ENCODE data around the gene TRAPPC10. TPM values are rescaled to one million over a fixed set of nuclear protein-coding genes. Genes with fewer than 3 reads are reported as not detected.
"Not testable (repeated sequence)": the region's sequence is repeated elsewhere in the genome, so short reads cannot be mapped to it uniquely, and the experiment has no call there.

The TRAPPC10 gene
- total RNA-seq, 2 donors from 2014 or later = 17.0 to 24.9 TPM

DNA sequence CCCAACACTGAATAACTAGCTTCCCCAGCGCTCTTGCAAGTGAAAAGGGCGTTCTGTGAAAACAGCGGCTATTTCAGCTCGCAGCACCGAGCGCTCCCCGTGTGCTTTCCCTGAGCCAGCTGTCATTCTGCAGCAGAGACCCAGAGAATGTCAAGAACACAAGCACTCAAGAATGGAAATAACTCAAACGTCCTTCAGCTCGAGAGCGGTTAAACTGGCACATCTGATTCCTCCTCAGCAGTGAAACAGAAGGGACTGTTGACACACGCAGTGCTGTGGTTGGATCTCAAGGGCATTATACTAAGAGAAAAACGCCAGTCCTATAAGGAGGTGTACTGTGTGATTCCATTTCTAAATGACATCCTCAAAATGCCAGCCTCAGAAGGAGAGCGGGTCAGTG, 86.9 kb downstream of the TRAPPC10 start:
- ATAC-seq = peak in 1 of 2 donors; percentile 61
- intact Hi-C loops (cut with DNase I); DNase-seq: not testable (repeated sequence)

DNA sequence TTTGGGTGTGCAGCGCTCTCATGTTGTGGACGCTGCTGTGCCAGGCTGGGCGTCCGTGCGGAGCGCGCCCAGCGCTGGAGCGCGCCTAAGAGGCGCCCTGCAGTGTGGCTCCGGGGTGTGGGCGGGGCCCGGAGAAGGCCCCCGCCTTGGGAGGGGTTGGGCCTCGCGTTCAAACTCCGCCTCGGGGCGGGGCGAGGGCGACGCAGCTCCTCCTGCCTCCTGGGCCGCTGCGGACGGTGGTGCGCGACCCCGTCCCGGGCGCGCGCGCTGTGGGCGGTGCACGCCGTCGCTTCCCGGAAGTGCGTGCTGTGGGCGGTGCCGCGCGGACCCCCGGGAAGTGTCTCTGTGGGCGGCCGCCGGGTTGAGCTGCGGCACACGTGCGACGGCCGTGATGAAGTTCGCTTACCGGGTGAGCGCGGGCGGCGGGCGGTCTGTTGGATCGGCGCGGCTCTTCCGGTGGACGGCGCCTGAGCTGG, 95.0 kb downstream of the TRAPPC10 start, which contains the start of gene PWP2:
Gene PWP2 (plus strand): TSS at position 374 of the 476 bp plus-strand sequence. CDS start 18 bp downstream, at position 392.
- intact Hi-C loops (cut with DNase I) = not testable (repeated sequence)
- DNase-seq (peak; percentile 41), ATAC-seq (peak; percentile 98 to 99)

DNA sequence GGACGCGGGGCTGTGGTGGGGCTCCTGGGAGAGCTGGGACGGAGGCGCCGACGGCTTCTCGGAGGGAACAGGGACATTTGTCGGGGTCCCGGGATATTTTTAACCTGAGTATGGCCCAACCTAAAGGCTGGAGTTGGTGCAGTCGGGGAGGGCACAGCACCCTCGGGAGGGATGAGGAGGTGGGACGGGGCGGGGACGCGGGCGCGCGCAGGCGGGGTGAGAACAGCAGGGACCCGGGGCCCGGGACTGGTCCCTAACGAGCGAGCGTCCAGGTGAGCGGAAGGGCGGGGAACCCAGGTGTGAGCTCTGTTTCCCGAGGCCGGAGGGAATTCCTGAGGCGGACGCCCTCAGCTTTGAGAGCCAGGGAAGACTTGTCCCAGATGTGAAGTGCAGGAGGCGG, 95.5 kb downstream of the TRAPPC10 start:
- intact Hi-C loops (cut with DNase I); DNase-seq: not testable (repeated sequence)
- peak; percentile 53 to 75 for ATAC-seq

DNA sequence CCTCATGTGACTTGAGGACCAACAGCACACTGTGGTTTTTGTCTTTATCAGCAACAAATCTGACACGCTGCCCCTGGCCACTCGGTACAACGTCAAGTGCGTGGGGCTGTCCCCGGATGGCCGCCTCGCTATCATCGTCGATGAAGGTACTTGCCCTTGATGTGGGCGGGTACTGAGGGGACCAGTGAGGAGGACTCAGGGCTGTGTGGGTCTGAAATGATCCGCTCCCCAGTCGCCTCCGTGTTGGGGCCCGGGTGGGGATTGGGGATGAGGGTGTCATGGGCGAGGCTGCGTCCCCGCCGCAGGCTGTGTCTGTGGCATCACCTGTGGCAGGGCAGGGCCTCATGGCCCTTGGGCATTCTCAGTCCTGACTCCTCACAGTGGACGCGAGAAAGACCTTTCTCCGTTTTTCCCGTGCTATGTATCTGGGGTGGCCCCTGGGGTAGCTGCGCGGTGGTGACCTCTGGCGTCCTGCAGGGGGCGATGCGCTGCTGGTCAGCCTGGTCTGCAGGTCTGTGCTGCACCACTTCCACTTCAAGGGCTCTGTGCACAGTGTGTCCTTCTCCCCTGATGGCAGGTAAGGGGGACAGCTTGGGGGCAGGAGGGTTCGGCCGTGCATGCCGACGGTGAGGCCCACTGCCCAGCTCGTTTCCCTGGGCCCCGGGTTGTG, 101.7 kb downstream of the TRAPPC10 start:
- DNase-seq; ATAC-seq; intact Hi-C loops (cut with DNase I): not testable (repeated sequence)

DNA sequence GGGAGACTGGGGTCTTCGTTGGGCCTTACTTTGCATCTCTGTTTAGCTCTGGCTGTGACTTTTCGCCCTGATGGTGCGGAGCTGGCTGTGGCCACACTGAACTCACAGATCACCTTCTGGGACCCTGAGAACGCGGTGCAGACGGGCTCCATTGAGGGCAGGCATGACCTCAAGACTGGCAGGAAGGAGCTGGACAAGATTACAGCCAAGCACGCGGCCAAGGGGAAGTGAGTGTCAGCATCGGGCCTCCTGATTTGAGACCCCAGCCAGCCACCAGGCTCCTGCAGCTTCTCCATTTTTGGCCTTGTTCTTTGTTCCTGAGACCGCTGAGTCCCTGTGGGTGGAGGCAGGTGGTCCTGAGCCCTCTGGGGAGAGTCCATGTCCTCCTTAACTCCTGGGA, 110.0 kb downstream of the TRAPPC10 start:
- DNase-seq; intact Hi-C loops (cut with DNase I): not testable (repeated sequence)
- ATAC-seq = peak in 1 of 2 donors; percentile 45

DNA sequence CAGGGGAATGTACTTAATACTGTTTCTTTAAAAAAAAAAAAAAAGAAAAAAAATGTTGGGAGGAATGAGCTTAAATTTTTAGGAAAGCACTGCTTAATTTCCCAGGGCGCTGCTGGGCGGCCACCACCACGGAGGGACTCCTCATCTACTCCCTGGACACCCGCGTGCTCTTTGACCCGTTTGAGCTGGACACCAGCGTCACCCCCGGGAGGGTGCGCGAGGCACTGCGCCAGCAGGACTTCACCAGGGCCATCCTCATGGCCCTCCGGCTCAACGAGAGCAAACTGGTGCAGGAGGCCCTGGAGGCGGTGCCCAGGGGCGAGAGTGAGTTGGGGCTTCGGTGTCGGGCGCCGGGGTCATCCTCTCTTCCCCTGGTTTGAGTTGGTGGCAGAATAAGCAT, 115.7 kb downstream of the TRAPPC10 start:
- intact Hi-C loops (cut with DNase I); DNase-seq: not testable (repeated sequence)
- peak in 1 of 2 donors; percentile 34 for ATAC-seq

DNA sequence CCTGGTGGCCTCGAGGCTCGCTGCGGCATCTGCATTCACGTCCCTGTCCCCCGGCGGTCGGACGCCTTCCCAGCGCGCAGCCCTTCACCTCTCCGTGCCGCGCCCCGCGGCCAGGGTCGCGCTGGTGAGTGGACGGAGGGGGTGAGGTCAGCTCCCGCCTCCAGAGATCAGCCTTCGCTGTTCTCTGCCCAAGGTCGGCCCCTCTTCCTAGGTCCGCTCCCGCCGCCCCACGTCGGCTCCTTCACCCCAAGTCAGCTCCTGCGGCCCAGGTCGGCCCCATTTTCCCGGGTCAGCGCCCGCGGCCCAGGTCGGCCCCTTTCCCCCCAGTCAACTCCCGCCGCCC, 121.6 kb downstream of the TRAPPC10 start:
- intact Hi-C loops (cut with DNase I); DNase-seq: not testable (repeated sequence)
- ATAC-seq = peak; percentile 16 to 20

DNA sequence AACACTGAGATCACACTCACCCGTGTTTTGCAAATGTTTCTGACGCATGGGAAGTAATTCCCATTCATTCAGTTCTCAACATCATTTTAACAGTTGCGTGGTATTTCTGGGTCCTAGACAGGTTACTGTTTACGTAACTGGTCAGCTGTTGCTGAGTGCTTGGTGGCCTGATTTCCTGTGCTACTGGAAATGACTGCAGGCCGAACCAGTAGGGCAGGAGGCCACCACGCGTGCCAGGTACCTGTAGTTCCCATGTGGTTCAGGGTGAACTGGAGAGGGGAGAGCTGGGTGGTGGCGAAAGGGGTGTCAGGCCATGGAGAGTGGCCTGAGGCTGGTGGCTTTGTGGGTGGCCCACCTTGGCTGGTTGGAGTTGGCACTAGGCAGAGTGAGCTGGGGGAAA, 122.6 kb downstream of the TRAPPC10 start:
- intact Hi-C loops (cut with DNase I); ATAC-seq; DNase-seq: not testable (repeated sequence)

DNA sequence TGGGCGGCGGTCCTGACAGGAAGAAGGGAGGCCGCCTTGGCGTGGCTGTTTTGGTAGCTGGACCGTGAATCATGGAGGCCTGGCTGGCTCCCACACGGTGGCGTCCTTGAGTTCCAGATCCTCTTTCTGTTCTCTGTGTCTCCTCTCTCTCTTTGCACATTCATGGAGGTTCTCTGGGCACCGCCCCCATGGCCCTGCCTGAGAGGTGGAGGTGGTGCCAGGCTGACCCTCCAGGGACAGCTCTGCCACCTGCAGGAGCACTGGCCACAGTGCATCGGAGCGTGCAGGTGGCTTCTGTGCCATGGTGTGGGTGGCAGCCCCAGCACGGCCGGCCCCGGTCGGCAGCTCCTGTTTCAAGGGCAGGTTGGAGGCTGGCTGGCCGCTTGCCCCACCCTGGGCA, 125.9 kb downstream of the TRAPPC10 start:
- intact Hi-C loops (cut with DNase I); DNase-seq: not testable (repeated sequence)
- ATAC-seq = peak in 1 of 2 donors; percentile 10

DNA sequence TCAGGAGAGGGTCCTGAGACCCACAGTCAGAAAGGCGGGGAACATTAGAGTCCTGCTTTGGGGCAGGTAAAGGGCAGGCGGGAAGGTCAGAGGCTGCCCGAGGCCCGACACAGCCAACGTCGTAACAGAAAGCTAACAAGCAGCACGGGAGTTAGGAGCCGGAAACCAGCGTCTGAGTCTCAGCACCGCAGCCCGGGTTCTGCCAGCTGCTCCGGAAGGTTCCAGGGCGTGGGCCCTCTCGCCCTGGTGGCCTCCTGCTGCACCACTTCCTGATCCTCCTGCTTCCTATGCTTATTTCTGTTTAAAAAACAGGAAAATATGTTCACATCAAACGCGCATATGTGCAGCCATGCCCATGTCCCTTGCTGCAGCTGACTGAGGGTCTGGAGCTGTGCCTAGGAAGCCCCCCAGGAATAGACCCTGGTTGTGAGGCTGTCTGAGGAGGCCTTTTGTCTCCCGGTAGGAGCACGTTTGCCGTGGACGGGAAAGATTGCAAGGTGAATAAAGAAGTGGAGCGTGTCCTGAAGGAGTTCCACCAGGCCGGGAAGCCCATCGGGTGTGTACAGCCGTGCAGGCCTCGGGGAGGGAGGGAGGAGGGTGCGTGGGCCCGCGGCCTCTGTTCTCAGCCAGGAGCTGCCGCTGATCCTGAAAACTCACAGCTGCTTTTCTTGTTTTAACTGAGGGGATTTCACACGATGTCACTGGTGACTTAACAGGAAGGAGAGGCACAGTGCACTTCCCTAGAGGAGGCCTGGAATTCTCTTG, 127.9 kb downstream of the TRAPPC10 start:
- peak; percentile 42 to 48 for ATAC-seq
- DNase-seq; intact Hi-C loops (cut with DNase I): not testable (repeated sequence)

DNA sequence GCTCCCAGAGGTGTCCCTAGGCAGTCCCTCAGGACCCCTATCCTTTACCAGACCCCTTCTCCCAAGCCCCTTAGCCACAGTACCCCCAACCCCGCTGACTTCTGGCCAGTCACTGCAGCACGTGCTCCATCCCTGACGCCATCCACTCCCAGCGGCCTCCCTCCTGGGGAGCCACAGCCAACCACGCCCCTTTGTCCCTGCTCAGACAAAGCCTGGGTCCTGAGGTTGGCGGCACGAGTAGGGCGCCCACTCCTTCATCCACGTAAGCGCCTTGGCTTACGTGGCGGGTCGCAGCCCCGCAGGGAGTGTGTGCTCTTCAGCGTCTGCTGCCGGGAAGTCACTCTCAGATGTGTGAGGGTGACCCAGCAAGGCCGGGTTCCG, 128.4 kb downstream of the TRAPPC10 start:
- DNase-seq; intact Hi-C loops (cut with DNase I): not testable (repeated sequence)
- peak; percentile 31 to 41 for ATAC-seq

DNA sequence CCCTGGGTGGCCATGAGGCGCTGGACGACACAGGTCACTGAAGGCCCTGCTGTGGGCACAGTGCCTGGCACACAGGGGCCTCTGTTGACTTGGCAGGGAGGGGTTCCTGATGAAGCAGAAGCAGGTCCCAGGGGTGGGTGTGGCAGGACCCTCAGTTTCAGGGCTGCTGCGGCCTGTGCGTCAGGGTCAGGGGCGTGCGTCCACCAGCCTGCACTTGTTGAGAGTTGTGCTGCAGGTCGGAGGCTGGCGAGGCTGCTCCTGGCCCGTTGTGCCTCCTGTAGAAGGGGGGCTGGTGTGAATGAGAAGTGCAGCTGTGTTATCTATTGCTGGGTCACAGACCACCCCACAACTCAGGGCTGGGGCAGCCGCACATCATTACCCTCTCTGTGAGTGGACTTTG, 130.4 kb downstream of the TRAPPC10 start:
- ATAC-seq; intact Hi-C loops (cut with DNase I); DNase-seq: not testable (repeated sequence)

DNA sequence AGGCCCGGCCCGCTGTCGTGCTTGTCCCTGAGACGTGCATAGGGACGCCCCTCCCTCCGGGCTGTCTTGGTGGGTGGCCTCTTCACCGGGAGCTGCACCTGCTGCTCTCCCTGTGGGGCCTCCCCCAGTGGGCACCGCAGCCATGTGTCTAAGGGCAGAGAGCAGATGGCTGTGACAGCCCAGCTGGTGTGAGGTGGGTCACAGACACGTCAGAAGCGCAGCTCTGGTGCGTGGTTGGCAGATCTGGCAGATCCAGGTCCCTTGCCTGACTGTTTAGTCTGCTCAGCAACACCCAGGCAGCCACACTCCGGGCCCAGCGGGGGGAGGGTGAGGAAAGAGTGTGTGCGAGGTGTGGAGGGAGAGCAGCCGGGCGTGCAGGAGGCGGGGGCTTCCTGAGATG, 131.3 kb downstream of the TRAPPC10 start:
- intact Hi-C loops (cut with DNase I); DNase-seq; ATAC-seq: not testable (repeated sequence)

DNA sequence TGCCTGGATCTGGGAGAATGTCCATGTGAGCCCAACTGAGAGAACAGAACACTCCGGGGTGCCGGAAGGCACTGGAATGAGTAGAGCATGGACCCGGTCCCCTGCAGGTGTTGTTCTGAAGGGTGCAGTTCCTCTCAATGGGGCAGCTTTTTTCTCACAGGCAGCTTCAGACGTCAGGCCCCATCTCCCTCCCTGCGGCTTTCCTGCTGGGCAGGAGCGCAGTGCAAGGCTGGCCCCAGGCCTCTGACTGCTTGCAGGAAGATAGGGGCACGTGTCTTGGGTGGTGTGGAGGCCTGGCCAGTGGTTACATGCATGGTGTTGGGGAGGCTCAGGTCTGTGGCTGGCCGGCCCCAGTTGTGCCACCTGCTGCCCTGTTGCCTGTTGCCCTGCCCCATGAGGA, 131.9 kb downstream of the TRAPPC10 start:
- ATAC-seq; DNase-seq; intact Hi-C loops (cut with DNase I): not testable (repeated sequence)

DNA sequence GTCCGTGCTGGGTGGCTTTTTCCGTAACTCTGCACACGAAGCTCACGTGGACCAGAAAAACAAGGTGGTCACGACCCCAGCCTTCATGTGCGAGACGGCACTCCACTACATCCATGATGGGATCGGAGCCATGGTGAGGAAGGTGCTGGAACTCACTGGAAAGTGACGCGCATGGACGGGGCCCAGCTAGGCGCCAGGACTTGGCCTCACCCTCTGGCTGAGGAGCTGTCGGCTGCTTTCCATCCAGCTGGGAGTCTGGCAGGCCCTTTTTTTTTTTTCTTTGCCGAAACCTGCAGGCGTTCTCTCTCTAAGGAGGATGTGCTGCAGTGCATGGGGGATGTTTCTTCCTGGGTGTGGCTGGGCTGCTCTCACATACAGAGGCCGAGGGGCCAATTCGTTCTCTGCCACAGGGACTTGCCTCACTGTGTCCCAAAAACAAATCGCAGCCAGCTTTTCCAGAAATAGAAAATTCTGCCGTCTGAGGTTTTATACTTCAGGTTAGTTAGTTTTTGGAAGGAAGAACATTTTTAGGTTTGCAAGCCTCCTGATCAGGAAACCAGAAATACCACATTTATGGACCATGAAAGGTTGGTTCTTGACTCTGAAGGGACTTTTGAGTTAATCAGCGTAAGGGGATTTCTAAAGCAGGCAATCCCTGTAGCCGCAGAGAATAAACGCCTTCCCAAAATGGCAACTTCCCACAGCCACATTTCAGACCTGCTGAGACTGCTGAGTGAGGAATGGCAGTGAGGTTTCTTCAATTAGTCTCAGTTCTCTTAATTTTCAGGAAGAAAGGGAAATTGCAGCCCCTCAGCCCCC, 132.9 kb downstream of the TRAPPC10 start:
- ATAC-seq = peak in 1 of 2 donors; percentile 29
- DNase-seq; intact Hi-C loops (cut with DNase I): not testable (repeated sequence)

DNA sequence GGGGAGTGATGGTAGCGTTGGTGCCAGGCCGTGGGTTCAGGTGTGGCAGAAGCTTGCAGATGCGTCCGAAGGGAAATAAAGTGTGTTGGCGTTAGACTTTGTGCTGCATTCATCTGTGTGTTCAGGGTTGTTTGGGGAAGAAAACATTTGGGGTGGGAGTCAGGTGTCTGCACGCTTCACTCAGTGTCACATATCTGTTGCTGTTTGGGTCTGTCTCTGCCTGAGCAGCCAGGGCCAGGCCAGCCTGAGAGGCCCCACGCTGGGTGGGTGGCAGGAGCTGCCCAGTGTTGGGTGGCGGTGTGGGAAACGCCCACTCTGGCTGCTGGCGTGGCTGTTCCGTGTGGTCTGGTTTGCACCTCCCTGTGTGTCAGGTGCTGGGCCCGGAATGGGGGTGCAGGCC, 133.5 kb downstream of the TRAPPC10 start:
- ATAC-seq; DNase-seq; intact Hi-C loops (cut with DNase I): not testable (repeated sequence)

DNA sequence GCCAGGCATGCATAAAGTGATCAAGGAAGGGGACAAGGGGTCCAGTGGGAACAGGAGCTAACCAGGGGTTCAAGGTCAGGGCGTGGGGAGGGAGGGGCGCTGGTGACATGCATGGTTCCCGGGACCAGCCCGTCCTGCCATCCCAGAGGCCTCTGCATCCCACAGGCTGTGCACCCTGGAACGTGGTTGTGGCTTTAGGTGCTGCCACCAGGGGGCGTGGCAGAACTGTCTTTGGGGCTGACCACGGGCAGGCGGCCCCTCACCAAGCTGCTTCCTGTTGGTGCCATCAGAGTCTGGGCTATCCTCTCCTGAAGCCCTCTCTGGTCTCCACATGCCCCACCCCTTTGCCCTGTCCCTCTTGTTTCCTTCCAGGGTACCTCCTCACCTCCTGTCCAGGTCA, 135.0 kb downstream of the TRAPPC10 start:
- peak; percentile 58 to 73 for ATAC-seq
- DNase-seq; intact Hi-C loops (cut with DNase I): not testable (repeated sequence)

DNA sequence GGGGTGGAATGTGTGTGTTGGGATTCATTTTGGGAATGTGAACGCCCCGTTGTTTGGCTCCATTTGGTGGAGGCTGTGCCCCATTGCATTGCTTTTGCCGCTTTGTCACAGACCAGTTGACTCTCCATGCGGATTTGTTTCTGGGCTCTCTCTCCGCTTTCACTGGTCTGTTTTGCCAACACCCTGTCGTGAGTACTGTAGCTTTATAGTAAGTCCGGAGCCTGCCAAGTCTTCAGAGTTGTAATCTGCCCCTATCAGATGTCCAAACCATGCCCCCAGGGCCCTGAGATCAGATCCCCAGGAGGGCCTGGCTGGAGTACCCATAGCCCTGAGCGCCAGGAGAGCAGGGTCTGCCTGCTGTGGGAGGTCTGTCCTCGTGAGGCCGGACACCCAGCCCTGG, 138.1 kb downstream of the TRAPPC10 start:
- DNase-seq; intact Hi-C loops (cut with DNase I); ATAC-seq: not testable (repeated sequence)

Measured in left cardiac atrium (tissue), 4 donors.